BJ (cell line): ENCODE measurements around the gene PAX3. TPM values are rescaled to one million over a fixed set of nuclear protein-coding genes. Genes with fewer than 3 reads are reported as not detected.

Experiments
- CTCF ChIA-PET: fragments of 350-600 bp; formaldehyde crosslinking; extraction: SDS; loops from one replicate; lab custom pipeline; 2021; ENCODE audit warnings: antibody characterized with exemption, inconsistent platforms; lab: Yijun Ruan, JAX
- POLR2A ChIA-PET: fragments of 300-600 bp; sonication (Branson Sonifier 250); formaldehyde crosslinking; extraction: SDS; loops from one replicate; lab custom pipeline; 2021; ENCODE audit warnings: antibody characterized with exemption; lab: Charles Lee
- DNase-seq: peaks from one replicate; pipeline ENCODE4 v3.0.0-alpha.2; 2011; ENCODE audit warnings: low read depth
- H3K27me3 ChIP-seq: 2 replicates; pipeline ENCODE4 v1.6.0; 2011; ENCODE audit warnings: low read length; ENCODE audit not compliant: control insufficient read depth, insufficient read depth
- H3K36me3 ChIP-seq: 2 replicates; pipeline ENCODE4 v1.5.1; 2011; ENCODE audit warnings: low read length; ENCODE audit not compliant: control insufficient read depth, insufficient read depth
- H3K4me3 ChIP-seq: 2 replicates; pipeline ENCODE4 v1.5.1; 2011; ENCODE audit warnings: low read depth, mild to moderate bottlenecking, control low read depth, low read length
- CTCF ChIP-seq: IDR thresholded peaks from 2 replicates; pipeline ENCODE4 v1.5.1; 2011; ENCODE audit warnings: low read depth, mild to moderate bottlenecking, control low read depth, inconsistent platforms, low read length, moderate library complexity; ENCODE audit not compliant: insufficient read depth
- polyA plus RNA-seq: library from polyadenylated mRNA; depleted of rRNA; stranded (reverse); fragments of >200 nt; gene quantifications from 2 replicates; pipeline ENCODE4 v1.2.3, GENCODE V29; 2011

Gene PAX3
- polyA plus RNA-seq, 1 experiment: 11.1 TPM

GRCh38 chr2:222205136-222205535 lies 93.7 kb downstream of the PAX3 start:
- no peaks in the 10 kb centered on the region for H3K27me3 ChIP-seq
- no peak overlapping the region for H3K4me3 ChIP-seq
- ChIA-PET POLR2A (no interaction called here), CTCF (no interaction called here)
- peaks cover 5% of the 10 kb centered on the region for H3K36me3 ChIP-seq
- no peak for TF ChIP-seq CTCF
- no peak for DNase-seq

GRCh38 chr2:222203041-222203440 lies 95.8 kb downstream of the PAX3 start:
- peaks cover 5% of the 10 kb centered on the region for H3K36me3 ChIP-seq
- CTCF ChIA-PET: no interaction called here
- no peak for TF ChIP-seq CTCF
- POLR2A ChIA-PET: no interaction called here
- H3K4me3 ChIP-seq: no peak overlapping the region
- no peaks in the 10 kb centered on the region for H3K27me3 ChIP-seq
- no peak for DNase-seq

GRCh38 chr2:222196159-222196558 lies 102.6 kb downstream of the PAX3 start:
- TF ChIP-seq CTCF: no peak

GRCh38 chr2:222194669-222195068 lies 104.1 kb downstream of the PAX3 start:
- POLR2A ChIA-PET: interaction anchor here (0.6 kb wide), 1 partner anchor 566 kb away, joined by 3 read pairs; no protein-coding TSS in a partner anchor
- Histone ChIP-seq H3K4me3 (no peak overlapping the region), H3K27me3 (no peaks in the 10 kb centered on the region), H3K36me3 (no peaks in the 10 kb centered on the region)
- no peak for TF ChIP-seq CTCF
- no peak for DNase-seq
- CTCF ChIA-PET: no interaction called here

More at GRCh38 chr2:222196159-222196558, 102.6 kb downstream of the PAX3 start:
- CTCF ChIA-PET: no interaction called here
- no peak for DNase-seq
- Histone ChIP-seq H3K36me3 (no peaks in the 10 kb centered on the region), H3K4me3 (no peak overlapping the region), H3K27me3 (no peaks in the 10 kb centered on the region)
- POLR2A ChIA-PET: no interaction called here

- Histone ChIP-seq H3K27me3 (no peaks in the 10 kb centered on the region), H3K36me3 (no peaks in the 10 kb centered on the region), H3K4me3 (no peak overlapping the region)
- ChIA-PET POLR2A (no interaction called here), CTCF (no interaction called here)
- DNase-seq: no peak
- TF ChIP-seq CTCF: no peak
Measured at GRCh38 chr2:222193328-222193983, 105.3 kb downstream of the PAX3 start.
